Measurements from ENCODE around the gene DDA1. TPM values are rescaled to one million over a fixed set of nuclear protein-coding genes. Genes with fewer than 3 reads are reported as not detected.
A peak's percentile ranks its signal among the peaks of the same experiment; 100 is the strongest.

Gene DDA1
- total and polyA plus RNA-seq, 8 donors: 6.1 to 25.4 (median 11.6) TPM

GRCh38 chr19:17351815-17352435, 42.6 kb downstream of the DDA1 start:
- H3K36me3 ChIP-seq: no peaks in the 10 kb centered on the region
- no peaks in the 10 kb centered on the region for H3K9me3 ChIP-seq
- 69 to 77% methylated on average over 43 to 45 of the region's 45 CpGs for WGBS, 2 donors
- TF ChIP-seq CTCF (IDR thresholded peaks at IDR 0.05): no peak
- FAIRE-seq (no peak), ATAC-seq (no peak), DNase-seq (no peak)
- intact Hi-C loops (cut with DNase I): no loop called here
- H3K4me1 ChIP-seq: no peaks in the 10 kb centered on the region
- no peaks in the 10 kb centered on the region for H3K27me3 ChIP-seq
- no peak overlapping the region for H3K27ac ChIP-seq
- no peak overlapping the region for H3K4me3 ChIP-seq

- Histone ChIP-seq H3K4me3 (no peak overlapping the region), H3K9me3 (no peaks in the 10 kb centered on the region), H3K36me3 (no peaks in the 10 kb centered on the region), H3K27me3 (no peaks in the 10 kb centered on the region), H3K27ac (no peak overlapping the region), H3K4me1 (no peaks in the 10 kb centered on the region)
- WGBS, 2 donors: 42 to 43% methylated on average over 14 of the region's 14 CpGs
- ATAC-seq: peak in 1 of 4 donors; percentile 9
- intact Hi-C loops (cut with DNase I): no loop called here
- FAIRE-seq: no peak
- TF ChIP-seq CTCF (IDR thresholded peaks at IDR 0.05): no peak
- DNase-seq: no peak
Observed at GRCh38 chr19:17352608-17353280, 43.4 kb downstream of the DDA1 start.

GRCh38 chr19:17353386-17353785, 44.0 kb downstream of the DDA1 start:
- TF ChIP-seq CTCF (IDR thresholded peaks at IDR 0.05): no peak
- Histone ChIP-seq H3K36me3 (no peaks in the 10 kb centered on the region), H3K27me3 (no peaks in the 10 kb centered on the region), H3K4me1 (no peaks in the 10 kb centered on the region), H3K27ac (no peak overlapping the region), H3K9me3 (no peaks in the 10 kb centered on the region), H3K4me3 (no peak overlapping the region)
- FAIRE-seq: no peak
- DNase-seq: no peak
- ATAC-seq: no peak
- intact Hi-C loops (cut with DNase I): no loop called here
- WGBS, 2 donors: 56 to 66% methylated on average over 8 of the region's 8 CpGs

GRCh38 chr19:17357078-17357666, 47.8 kb downstream of the DDA1 start:
- intact Hi-C loops (cut with DNase I): no loop called here
- DNase-seq (no peak), FAIRE-seq (no peak), ATAC-seq (no peak)
- 72 to 93% methylated on average over 7 of the region's 7 CpGs for WGBS, 2 donors
- H3K4me1 ChIP-seq: no peaks in the 10 kb centered on the region
- H3K27ac ChIP-seq: no peak overlapping the region
- no peaks in the 10 kb centered on the region for H3K36me3 ChIP-seq
- no peaks in the 10 kb centered on the region for H3K27me3 ChIP-seq
- H3K9me3 ChIP-seq: no peaks in the 10 kb centered on the region
- H3K4me3 ChIP-seq: no peak overlapping the region
- no peak for TF ChIP-seq CTCF (IDR thresholded peaks at IDR 0.05)

GRCh38 chr19:17357724-17358123, 48.4 kb downstream of the DDA1 start:
- no peak overlapping the region for H3K4me3 ChIP-seq
- no peak overlapping the region for H3K27ac ChIP-seq
- DNase-seq (no peak), ATAC-seq (peak in 2 of 4 donors; percentile 12 to 27), FAIRE-seq (no peak)
- H3K4me1 ChIP-seq: no peaks in the 10 kb centered on the region
- no peaks in the 10 kb centered on the region for H3K27me3 ChIP-seq
- no peak for TF ChIP-seq CTCF (IDR thresholded peaks at IDR 0.05)
- WGBS, 2 donors: 40 to 42% methylated on average over 11 of the region's 11 CpGs
- intact Hi-C loops (cut with DNase I): no loop called here
- H3K9me3 ChIP-seq: no peaks in the 10 kb centered on the region
- H3K36me3 ChIP-seq: no peaks in the 10 kb centered on the region

Data from pancreas (tissue), 10 donors.